ENCODE measurements around the gene HYOU1.

Gene HYOU1

GRCh38 chr11:119015054-119015611, 41.9 kb downstream of the HYOU1 start:
- TF ChIP-seq CTCF (IDR thresholded peaks at IDR 0.05; ENCODE audit: low read depth, low read length) = peak; percentile 7
- DNase-seq (ENCODE audit: low read depth, low spot score) = no peak
- H3K4me3 ChIP-seq (ENCODE audit: low read depth, low read length) = no peak overlapping the region
- in situ Hi-C loops (cut with HindIII; ENCODE audit: low sequenced_read_pairs) = no loop called here

- TF ChIP-seq CTCF (IDR thresholded peaks at IDR 0.05; ENCODE audit: low read depth, low read length) = no peak
- no peak for DNase-seq (ENCODE audit: low read depth, low spot score)
- in situ Hi-C loops (cut with HindIII; ENCODE audit: low sequenced_read_pairs) = no loop called here
- no peak overlapping the region for H3K4me3 ChIP-seq (ENCODE audit: low read depth, low read length)
These were observed 42.6 kb downstream of the HYOU1 start for GRCh38 chr11:119014209-119014924.

DNA sequence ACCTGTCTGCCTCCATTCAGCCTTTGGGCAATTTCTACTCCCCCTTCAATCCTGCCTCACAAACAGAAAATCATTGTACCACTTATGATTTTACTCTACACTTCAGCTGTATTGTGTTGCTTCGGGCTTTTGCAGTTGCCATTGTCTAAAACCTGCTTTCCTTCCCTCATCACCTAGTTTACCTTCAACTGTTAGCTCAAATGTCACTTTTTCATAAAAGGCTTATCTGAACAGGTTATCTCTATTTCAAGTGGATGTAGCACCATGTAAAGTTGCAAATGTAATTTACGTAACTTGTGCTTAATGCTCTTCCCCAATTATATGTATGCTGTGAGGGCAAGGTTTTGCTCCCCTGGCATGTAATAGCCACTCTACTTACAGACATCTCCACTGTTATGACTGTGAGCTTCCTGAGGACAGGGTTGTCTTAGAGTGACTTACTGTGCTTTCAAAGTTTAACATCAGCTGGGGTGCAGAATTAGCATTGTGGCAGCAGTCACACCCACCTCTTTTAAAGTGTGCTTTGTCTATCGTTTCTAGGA, 44.3 kb downstream of the HYOU1 start:
- H3K4me3 ChIP-seq (ENCODE audit: low read depth, low read length) = no peak overlapping the region
- no peak for TF ChIP-seq CTCF (IDR thresholded peaks at IDR 0.05; ENCODE audit: low read depth, low read length)
- no peak for DNase-seq (ENCODE audit: low read depth, low spot score)
- in situ Hi-C loops (cut with HindIII; ENCODE audit: low sequenced_read_pairs) = no loop called here

DNA sequence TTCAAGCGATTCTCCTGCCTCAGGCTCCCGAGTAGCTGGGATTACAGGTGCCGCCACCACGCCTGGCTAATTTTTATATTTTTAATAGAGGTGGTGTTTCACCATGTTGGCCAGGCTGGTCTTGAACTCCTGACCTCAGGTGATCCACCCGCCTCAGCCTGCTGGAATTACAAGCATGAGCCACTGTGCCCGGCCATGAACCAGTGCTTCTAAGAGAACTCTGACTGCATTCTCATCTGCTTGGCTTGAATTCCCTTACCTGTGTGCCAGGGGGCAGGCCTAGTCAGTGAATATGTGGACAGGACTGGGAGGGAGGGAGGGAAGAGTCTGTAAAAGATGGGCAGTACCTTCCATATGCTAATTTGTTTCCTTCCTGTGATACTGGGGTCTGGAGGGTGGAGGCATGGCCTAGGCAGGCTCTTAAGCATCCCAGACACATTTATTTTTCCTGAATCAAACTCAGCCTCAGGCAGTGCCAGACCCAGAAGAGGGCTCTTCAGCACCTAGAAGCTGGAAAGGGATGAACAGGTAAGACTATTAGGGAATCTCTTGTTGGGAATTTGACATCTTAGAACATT, 45.4 kb downstream of the HYOU1 start:
- no peak for DNase-seq (ENCODE audit: low read depth, low spot score)
- no peak overlapping the region for H3K4me3 ChIP-seq (ENCODE audit: low read depth, low read length)
- TF ChIP-seq CTCF (IDR thresholded peaks at IDR 0.05; ENCODE audit: low read depth, low read length) = no peak
- in situ Hi-C loops (cut with HindIII; ENCODE audit: low sequenced_read_pairs) = no loop called here

DNA sequence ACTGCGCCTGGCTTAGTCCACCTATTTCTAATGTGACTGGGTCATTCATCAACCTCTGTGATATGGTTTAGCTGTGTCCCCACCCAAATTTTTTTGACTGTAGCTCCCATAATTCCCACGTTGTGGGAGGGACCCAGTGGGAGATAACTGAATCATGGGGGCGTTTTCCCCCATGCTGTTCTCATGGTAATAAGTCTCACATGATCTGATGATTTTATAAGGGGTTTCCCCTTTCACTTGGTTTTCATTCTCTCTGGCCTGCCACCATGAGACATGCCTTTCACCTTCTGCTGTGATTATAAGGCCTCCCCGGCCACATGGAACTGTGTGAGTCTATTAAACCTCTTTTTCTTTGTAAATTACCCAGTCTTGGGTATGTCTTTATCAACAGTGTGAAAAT, 50.3 kb downstream of the HYOU1 start:
- no peak for TF ChIP-seq CTCF (IDR thresholded peaks at IDR 0.05; ENCODE audit: low read depth, low read length)
- H3K4me3 ChIP-seq (ENCODE audit: low read depth, low read length) = no peak overlapping the region
- no peak for DNase-seq (ENCODE audit: low read depth, low spot score)
- in situ Hi-C loops (cut with HindIII; ENCODE audit: low sequenced_read_pairs) = no loop called here

DNA sequence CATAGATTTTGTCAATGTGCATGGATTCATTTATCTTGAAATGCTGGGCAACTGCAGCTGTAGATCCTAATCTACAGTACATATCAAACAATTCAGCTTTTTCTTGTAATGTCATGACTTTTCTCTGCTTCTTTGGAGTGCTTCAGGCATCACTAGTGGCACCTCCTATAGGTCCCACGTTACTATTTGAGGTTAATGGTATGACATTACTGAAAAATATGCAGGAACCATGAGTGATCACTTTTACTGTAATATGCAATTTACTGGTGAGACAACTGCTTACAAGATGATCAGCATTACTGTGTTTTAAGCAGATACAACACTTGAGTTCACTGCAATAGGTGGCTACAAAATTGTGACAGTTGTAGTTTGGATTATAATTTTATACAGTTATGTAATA, 56.1 kb downstream of the HYOU1 start:
- TF ChIP-seq CTCF (IDR thresholded peaks at IDR 0.05; ENCODE audit: low read depth, low read length) = no peak
- DNase-seq (ENCODE audit: low read depth, low spot score) = no peak
- in situ Hi-C loops (cut with HindIII; ENCODE audit: low sequenced_read_pairs) = no loop called here
- H3K4me3 ChIP-seq (ENCODE audit: low read depth, low read length) = no peak overlapping the region
